GM19351 (cell line): ENCODE measurements around the gene ZBTB18.
A peak's percentile ranks its signal among the peaks of the same experiment; 100 is the strongest.
"Not testable (repeated sequence)": the region's sequence is repeated elsewhere in the genome, so short reads cannot be mapped to it uniquely, and the experiment has no call there.

Experiments used
- ATAC-seq: cut with Tn5 transposase; IDR thresholded peaks from one replicate; pipeline ENCODE4 v1.9.1; 2021; ENCODE audit warnings: mild to moderate bottlenecking, moderate library complexity; ENCODE audit not compliant: unreplicated experiment

Gene ZBTB18

DNA sequence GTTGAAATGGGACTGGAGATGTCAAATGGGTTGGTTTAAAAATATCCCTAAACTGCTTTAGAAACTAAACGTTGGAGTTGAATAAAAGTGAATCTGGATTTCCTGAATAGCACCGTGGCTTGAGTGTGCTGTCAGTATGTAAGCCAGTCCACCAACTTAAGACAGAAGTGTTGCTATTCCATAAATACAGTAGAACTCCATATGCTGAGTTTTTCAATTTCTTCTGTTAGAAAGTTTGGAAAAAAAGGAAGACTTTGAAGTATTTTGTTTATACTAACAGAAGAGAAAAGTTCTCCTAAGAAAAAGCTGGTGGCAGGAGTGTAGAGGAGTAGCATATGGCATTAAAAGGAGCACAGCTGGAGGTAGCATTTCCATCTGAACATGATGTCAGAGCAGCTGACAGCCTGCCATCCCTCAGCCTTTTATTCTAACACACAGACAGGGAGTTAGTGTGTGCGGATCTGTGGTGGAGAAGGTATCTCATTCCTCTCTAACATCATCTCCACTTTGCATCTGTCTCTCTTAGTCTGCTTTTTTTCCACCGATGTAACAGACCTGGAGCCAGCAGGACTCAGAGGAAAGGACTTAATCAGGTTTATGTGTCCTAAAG, at the start of gene ZBTB18:
ZBTB18 (plus strand) TSS at position 449 of the 610 bp plus-strand sequence; CDS start at position 598, 149 bp downstream.
- ATAC-seq = no peak

DNA sequence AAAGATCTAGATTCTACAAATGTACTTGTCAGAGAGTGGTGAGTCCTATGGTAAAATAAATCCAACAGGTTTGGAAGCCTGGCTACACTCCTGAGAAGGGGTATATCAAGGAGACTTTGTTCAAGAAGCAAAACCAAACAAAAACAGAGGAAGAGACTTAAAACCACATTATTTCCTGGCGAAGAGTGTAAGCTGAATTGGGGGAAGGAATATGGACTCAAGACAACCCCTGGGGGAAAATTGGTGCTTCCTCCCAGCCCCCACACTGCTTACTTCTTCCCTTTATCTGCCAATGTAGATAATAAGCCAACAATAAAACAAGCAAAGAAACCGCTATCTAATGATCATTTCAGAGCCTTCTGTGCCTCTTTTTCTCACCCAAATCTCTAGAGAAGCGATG, 48.4 kb upstream of the ZBTB18 start:
- no peak for ATAC-seq

DNA sequence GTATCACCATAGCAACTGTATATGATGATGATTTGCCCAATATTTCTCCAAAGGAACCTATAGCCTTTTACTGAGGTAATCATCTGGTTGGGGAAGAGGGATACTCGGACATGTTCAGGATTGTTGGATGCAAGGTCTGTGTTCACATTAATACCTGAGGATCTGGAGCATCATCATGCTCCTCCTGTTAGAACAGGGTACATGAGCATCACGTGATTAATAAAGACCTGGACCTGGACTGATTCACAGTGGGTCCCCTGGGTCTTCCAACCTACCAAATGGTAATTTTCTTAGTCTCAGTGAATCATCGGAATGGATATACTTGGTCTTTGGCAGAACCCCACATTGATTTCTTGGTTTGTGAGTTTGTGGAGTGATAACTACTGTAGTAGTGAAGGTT, 45.6 kb upstream of the ZBTB18 start:
- no peak for ATAC-seq

DNA sequence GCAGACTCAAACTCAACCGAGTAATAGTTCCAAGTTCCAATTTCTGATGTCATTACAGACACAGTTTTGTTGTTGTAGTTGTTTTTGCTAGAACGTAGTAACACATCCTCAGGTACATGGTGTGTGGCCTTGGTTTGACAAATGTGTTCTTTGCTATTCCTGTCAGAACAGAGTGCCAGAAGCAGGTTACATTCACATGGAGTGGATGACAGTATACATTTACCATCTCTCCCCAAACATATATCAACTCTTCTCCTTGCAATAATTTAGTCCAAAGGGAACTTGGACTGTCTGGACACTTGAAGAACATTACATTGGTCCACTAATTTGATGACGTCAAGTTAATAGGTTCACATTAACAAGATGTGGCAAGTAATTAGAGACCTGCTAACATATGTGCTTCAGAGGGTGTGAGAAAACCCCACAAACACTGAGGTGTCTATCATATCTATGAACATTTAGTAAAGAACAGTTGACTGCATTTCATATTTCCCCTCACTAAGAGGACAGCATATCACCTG, 44.6 kb upstream of the ZBTB18 start:
- ATAC-seq = no peak

DNA sequence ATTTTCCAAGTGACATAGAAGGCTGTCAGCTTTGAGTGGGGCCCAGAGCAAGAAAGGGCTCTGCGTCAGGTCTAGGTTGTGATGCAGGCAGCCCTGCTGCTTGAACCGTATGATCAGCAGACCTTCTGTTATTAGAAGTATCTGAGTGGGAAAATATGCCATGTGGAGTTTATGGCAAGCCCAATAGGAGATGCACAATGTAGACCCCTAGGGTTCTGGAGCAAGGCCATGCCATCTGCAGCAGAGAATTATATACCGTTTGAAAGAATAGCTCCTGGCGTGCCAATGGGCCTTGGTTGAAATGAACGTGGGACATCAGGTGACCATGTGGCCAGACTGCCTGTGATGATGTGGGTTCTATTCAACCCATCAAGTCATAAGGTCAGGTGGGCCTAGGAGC, 44.1 kb upstream of the ZBTB18 start:
- no peak for ATAC-seq

DNA sequence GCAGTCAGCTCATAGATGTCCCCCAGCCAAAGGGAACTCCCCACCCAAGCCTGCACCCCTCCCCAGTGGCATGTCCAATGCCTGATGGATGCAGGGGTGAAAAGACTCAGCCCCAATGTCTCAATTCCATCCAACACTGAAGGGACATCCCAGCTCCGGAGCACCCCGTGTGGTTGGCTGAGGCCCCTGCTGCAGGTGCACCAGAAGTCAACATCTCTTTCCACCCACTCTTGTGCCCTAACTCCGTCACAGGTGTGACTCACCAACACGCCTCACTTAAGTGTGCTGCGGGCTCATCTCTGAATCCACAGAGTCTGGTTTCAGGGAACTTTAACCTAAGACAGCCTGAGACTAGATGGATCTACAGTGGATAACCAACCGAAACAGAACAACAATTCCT, 40.9 kb upstream of the ZBTB18 start:
- ATAC-seq = peak; percentile 90

DNA sequence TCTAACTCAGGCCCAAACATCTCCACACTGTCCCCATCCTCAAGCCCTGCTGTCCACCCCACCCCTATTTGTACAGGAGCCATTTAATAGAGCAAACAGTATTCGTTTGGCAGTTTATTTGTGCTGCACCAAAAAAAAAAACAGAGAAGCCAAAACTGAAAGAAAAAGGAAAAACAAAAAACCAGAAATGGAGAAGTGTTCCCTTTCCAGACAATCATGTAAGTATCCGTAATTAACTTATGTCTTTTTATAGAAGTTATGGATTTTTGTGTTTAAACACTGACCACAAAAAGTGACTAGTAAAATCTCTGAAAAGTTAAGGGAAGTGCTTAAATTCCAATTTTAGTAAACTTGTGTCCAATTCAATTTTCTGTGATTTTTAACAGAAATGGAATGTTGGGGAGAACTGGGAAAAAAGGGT, 40.4 kb upstream of the ZBTB18 start:
- ATAC-seq = no peak

DNA sequence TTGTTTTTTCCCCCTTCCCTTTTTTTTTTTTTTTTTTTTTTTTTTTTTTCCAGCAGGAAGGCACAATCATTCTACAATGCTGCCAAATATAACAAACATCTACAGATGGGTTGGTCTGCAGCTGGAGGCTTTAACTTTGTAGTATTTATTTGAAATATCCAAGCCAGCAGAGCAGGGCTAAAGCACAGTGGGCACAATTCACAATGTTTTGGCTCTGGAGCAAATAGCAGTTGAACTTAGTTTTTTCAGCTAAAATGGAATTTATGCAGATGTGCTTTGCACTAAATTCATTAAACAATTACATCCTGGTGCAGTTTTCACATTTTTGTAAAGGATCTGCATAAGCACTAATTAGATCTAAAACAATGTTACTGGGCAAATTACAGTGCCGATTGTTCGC, 39.8 kb upstream of the ZBTB18 start:
- no peak for ATAC-seq

DNA sequence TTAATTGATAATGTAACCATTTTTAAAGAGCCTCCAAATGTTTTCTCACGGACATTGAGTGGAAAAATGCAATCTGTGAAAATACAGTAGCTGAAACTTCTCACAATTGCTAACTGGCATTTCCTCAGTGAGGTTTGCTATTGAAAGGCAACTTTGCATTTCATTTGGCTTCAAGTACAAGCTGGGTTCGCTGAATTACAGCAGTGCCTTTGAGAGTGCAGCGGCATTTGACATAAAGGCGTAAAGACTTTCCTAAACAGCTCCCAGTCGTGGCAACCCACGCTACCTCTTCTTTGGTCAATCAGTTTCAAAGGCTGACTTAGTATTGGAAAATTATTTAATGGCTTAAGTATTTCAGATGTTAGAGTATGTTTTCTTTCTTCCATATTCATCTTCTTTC, 39.3 kb upstream of the ZBTB18 start:
- ATAC-seq = no peak

DNA sequence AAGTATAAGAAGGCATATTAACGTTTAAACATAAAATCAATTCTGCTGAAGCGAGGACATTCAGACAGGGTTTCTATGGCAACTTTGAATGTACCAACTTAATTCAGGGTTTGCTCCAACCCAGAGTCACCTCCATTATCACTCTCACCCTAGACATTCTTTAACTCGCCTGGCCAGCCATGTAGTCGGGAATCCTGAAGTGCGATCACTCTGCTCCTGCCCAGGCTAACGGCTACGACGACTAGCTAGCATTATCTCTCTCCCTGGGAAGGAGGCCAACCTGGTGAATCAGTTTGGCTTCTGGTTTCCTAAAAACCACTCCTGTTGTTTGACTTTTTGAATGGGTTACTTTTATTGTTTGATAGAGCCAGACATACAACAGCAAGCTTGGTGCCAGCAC, 38.9 kb upstream of the ZBTB18 start:
- no peak for ATAC-seq

DNA sequence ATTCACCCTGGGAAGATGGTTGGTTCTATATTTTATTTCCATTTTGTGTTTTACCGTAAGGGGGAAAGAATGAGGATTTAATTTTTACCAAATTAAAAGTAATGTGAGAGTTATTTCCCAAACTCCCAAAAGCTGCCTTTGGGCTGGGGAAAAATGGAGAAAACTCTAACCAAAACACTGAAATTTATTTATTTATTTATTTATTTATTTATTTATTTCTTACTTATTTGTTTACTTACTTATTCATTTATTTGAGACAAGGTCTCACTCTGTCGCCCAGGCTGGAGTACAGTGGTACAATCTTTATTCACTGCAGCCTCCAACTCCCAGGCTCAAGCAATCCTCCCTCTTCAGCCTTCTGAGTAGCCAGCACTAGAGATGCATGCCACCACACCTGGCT, 38.0 kb upstream of the ZBTB18 start:
- ATAC-seq = no peak

DNA sequence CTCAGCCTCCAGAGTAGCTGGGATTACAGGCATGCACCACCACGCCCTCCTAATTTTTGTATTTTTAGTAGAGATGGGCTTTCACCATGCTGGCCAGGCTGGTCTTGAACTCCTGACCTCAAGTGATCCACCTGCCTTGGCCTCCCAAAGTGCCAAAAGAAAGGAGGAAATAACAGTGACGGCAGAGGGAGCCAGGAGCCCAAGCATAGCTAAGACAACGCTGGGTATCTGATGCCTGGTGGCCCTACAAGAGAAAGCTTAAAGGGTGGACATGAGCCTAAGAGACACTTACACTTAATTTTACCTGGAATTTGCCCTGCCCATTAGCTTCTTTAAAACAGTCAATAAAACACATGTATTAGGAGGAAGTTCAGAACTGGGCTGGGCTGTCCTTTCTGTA, 36.2 kb upstream of the ZBTB18 start:
- not testable (repeated sequence) for ATAC-seq

DNA sequence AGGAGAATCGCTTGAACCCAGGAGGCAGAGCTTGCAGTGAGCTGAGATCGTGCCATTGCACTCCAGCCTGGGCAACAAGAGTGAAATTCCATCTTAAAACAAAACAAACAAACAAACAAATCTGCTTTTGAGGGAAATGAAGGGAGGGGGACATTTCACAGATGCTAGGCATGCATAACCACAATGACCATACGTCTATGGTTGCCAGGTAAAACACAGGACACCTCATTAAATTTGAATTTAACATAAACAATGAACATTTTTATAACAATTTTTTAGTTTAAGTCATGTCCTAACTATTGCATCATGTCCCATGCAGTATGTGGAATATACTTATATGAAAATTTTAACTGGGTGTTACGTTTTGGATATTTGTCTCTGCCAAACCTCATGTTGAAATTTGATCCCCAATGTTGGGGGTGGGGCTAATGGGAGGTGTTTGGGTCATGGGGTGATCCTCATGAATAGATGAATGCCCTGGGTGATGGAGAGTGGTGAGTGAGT, 31.0 kb upstream of the ZBTB18 start:
- no peak for ATAC-seq

DNA sequence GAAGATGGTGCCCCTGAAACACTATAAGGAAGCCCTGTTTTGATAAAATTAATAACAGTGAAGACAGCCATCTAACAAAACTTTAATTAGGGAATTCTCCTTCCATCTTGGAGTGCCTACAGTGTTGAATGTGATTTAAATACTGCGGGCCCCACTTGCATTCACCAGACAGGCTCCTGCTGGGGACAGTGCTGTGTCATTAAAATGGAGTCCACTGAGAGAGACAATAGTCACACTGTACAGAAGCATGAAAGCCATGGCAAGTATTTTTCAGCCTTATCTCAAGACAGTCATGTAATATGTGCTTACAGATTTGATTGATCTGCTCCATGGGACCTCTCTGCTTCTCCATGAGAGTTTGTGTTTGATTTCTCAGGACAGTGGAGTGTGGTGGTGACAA, 29.7 kb upstream of the ZBTB18 start:
- ATAC-seq = no peak

DNA sequence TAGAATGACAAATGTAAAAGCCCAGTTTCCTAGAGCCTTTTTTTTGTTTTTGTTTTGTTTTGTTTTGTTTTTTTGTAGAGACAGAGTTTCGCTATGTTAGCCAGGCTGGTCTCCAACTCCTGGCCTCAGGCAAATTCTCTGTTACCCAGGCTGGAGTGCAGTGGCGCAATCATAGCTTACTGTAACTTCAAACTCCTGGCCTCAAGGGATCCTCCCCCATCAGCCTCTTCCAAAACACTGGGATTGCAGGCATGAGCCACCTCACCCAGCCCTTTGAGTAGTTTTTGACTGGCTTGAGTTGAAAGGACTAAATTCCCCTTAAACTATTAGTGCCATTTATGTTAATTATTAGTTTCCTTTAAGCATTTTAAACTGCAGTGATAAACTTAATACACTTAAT, 28.8 kb upstream of the ZBTB18 start:
- no peak for ATAC-seq

DNA sequence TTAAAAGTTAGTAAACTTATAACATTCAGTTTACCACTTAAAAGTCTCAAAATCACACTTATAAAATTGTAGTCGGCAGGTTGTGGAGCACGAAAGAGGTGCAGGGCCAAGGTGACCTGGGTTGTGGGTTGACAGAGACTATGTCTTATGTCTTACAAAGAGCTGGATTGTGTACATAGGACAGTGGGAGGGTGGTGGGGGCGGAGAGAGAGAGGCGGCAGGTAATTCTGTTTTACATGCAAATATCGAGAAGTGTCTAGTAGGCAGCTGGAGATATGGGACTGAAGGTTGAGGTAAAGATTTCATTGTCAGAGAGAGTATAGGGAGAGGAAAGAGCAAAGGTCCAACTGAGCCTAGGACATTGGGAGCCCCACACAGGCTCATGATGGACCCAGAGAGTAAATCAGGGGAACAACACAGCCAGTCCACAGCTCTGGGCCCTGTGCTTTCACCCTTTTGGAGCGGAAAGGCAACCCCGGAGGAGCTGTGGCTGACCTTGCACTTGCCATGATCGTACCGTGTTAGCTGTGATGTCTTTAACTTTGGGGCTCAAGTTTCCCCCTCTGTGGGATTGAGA, 28.1 kb upstream of the ZBTB18 start:
- no peak for ATAC-seq

DNA sequence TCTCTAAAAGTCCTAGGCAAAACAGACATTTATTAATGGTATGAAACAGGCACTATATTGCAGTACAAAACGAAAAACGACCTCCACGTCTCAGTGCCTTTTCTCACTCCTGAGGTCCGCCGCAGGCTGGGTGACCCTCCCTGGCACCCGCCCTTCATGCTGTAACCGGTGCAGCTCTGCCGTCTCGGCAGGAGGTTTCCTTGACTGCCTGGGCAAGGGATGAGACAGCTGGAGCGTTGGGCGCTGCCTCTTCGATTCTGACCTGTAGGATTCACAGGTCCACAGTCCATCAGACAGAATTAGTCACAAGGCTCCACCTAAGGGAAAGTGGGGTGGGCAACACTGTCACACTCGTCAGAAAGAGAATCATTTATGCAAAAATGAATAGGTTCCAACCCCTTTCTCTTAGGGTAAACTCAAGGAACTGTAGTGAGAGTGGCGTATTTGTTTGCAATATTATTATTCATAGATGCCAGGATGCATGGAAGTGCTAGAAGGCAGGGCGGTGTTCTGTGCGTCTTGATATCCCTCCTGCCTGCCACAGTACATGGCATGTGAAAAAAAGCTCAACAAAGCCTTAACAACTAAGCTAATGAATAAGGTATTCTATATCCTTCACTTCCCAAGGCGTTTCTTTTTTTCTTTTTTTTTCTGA, 23.5 kb upstream of the ZBTB18 start:
- no peak for ATAC-seq

DNA sequence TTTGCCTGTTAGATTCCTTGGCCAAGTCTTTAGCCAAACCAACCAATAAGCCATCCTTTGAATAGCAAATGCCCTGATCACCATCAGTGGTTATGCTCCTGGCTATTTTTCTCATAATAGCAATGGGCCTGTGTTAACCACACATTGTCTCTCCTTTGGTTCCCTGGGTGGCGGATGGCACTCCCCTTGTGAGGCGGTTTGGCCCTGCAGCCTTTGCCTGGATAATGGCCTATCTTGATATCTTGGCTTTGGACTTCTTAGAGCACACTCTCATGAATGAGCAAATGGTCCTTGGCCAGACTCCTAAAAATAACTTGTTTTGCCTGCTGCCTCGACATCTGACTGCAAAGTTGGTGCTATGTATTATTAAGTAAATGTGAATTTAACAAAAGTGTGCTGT, 22.4 kb upstream of the ZBTB18 start:
- no peak for ATAC-seq

DNA sequence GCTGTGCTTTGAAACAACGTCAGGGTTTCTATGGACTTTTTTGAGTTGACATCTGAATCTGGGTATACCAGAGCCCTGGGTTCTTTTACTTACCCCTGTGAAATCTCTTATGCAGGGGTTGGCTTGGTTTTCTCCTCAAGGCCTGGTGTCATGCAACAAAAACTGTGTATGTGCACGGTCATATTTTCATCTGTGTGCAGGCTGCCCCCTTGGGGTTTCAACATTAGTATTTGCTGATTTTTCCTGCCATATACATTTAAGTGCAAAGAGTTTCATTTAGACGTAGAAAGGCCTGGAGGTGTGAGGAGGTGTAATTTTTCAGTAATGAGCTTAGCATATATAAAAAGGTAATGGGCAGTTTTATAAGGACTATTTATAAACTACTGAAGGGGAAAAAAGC, 22.0 kb upstream of the ZBTB18 start:
- ATAC-seq = no peak

DNA sequence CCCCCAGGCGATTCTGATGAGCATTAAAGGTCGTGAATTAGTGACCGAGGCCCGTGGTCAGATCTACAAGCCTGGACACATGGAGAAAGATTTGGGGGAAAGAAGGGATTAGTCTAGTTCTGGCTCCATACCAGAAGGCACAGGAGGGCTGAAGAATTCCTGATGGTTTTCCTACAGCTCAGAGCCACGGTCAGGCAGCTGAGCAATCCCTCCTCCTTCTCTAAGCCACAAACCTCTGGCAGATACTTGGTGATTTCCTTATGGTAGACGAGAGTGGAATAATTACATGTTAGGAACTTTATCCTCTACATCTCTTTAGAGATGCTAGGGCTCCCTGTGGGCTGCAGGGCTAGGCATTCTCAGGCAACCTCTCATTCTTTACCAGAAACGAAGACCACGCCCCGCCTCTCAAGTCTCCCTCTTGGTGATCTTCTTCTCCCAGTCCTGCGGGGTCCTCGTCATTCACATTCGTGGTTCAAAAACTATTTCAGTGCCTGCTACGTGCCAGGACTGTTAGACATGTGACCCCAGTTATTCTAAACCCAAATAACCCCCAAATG, 20.5 kb upstream of the ZBTB18 start:
- no peak for ATAC-seq

DNA sequence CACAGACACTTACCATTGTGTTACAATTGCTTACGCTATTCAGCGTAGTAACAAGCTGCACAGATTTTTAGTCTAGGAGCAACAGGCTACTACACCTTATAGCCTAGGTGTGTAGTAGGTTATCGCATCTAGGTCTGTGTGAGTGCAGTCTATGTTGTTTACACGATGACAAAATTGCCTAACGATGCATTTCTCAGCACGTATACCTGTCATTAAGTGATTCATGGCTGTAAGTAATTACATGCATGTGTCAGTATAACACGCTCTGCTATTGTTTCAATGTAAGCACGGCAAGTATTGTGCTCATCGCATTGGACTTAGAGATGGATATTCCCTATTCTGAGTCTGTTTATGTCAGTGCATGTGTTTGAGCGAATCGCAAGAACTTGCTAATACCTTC, 15.7 kb upstream of the ZBTB18 start:
- no peak for ATAC-seq

DNA sequence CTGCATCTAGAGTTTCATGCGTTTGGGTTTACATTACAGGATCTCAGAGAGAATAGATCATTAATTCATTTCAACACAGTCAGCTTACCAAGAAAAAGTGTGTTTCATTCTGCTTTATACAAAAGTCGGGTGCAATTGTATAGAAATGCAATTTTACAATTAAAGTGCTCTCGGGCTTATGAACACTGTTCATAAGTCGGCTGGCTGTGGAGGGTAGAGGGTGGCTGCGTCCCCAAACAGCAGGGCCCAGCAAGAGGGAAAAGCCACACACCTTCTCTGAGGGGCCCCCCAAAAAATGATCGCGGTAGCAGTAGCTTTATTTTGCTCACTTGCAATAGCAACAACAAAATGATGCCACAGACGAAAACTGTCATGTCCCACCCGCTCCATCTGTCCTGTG, 13.8 kb upstream of the ZBTB18 start:
- ATAC-seq = no peak
